NCI-H524 (cell line): ENCODE measurements around the gene DPEP2.
"Not testable (repeated sequence)": the region's sequence is repeated elsewhere in the genome, so short reads cannot be mapped to it uniquely, and the experiment has no call there.

Experiments used
- DNase-seq, 2 experiments: peaks; one replicate each; lab custom pipeline; 2025; lab: John Stamatoyannopoulos, UW

DPEP2 gene

DNA sequence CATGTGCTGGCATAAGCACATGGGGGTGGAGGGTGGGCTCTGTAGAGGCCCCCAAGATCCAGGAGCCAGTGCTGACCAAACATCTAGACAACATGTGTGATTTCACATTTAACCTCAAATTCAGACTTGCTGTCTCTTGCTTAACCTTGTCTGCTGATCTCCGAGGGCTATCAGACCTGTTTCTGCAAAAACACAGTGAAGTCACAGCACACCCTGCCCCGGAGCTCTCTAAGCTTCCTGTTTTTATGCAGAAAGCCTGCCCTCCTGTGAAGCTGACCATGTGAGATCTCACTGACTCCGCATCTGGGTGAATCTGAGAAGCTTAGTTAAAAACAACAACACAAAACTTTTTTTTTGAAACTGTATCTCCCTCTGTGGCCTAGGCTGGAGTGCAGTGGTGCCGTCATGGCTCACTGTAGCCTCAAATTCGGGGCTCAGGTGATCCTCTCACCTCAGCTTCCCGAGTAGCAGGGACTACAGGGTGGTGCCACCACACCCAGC lies 6.6 kb upstream of the DPEP2 start:
- no peak for DNase-seq

DNA sequence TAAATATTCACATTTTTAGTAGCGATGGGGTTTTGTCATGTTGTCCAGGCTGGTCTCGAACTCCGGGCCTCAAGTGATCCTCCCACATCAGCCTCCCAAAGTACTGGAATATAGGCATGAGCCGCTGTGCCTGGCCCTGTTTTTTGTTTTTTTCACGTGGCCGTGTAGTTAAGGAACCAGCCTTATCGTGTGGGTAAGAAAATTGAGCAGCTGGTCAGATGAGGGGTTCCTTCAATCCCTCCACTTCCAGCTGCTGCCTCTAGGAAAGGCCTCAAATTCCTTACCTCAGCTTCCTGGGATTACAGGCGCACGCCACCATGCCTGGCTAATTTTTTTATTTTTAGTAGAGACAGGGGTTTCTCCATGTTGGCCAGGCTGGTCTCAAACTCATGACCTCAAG lies 5.9 kb upstream of the DPEP2 start:
- no peak for DNase-seq

DNA sequence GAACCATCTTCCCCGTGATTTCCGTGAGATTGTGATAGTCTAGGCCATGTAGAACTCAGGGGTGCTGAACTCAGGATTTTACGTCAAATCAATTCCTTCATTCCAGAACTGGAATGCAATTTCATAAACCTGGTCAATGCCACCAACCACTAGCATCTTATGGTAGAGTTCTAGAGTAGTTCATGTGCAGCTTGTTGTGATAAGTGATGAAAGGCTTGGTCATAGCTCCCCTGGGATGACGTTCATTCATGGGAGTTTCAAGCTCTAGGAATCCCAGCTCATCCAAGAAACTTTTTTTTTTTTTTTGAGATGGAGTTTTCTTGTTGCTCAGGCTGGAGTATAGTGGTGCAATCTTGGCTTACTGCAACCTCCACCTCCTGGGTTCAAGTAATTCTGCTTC lies 3.7 kb upstream of the DPEP2 start:
- DNase-seq: no peak

DNA sequence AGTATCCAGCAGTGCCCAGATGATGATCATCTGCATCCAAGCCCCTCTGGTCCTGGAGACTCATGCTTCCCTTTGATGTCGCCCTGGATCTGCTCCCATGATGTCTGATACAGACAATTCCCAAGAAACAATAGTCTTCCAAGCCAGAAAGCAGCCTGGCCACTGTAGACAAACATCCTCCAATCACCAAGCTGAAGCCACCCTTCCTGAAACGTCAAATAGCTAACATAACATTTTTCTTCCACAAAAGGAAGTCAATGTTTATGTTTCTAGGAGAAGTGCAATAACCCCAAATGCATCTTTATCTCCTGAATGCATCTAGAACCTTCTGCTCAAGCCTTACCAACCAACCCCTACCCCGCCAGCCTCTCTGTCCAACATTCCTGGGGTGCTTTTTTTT lies 1.2 kb upstream of the DPEP2 start:
- DNase-seq: no peak

DNA sequence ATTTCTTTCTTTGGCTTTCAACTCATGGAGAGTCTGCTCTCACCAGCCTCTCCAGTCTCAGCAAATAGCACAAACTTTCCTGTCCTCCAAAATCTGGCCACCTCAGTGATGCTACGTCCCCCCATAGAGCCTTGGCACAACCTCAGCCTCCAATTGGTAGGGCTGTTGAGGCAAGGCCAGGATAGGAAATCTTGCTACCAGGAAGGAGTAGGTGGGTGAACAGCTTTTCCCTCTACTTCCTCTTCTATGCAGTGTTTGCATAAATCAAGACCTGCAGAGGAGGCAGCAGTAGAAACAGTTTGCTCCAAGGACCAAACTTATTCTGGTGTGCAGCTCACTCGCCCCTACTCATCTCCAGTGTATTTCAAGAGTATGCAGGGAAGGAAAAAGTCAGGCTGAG lies 701 bp upstream of the DPEP2 start:
- no peak for DNase-seq

DNA sequence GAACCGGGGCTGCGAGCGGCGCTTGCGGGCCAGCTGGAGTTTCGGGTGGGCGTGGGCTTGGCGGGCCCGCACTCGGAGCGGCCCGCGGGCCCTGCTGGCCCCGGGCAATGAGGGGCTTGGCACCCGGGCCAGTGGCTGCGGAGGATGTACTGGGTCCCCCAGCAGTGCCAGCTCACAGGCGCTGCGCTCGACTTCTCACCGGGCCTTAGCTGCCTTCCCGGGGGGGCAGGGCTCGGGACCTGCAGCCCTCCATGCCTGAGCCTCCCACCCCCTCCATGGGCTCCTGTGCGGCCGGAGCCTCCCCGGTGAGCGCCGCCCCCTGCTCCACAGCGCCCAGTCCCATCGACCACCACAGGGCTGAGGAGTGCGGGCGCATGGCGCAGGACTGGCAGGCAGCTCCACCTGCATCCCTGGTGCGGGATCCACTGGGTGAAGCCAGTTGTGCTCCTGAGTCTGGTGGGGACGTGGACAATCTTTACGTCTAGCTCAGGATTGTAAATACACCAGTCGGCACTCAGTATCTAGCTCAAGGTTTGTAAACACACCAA lies 979 bp downstream of the DPEP2 start:
- DNase-seq: not testable (repeated sequence)

DNA sequence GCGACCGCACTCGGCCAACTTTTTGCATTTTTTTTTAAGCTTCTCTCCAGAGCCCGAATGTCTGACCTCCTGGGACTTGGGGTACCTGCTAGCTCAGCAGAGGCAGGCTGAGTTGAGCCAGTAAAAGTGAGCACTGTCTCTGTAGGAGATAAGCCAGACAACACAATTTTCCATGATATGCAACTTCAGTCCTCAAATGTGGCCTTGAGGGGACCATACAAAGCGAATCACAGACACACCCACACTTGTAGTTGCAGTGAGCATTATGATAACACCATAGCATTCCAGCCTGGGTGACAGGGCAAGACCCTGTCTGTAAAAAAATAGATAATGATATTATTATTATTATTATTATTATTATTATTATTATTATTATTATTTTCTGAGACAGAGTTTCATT lies 2.6 kb downstream of the DPEP2 start:
- DNase-seq: no peak

DNA sequence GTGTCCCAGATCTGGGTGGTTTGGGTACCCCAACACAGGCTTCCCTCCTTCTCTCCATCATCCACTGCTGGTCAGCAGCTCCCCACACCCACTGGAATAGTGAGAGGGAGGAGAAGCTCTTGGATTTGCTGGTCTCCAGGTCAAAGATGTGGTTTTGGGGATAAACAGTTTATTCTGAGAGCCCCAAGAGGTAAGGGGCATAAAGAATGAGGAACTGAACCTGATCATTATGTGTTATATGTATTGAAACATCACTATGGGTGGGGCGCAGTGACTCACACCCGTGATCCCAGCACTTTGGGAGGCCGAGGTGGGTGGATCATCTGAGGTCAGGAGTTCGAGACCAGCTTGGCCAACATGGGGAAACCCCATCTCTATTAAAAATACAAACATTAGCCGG lies 3.9 kb downstream of the DPEP2 start:
- DNase-seq: no peak

DNA sequence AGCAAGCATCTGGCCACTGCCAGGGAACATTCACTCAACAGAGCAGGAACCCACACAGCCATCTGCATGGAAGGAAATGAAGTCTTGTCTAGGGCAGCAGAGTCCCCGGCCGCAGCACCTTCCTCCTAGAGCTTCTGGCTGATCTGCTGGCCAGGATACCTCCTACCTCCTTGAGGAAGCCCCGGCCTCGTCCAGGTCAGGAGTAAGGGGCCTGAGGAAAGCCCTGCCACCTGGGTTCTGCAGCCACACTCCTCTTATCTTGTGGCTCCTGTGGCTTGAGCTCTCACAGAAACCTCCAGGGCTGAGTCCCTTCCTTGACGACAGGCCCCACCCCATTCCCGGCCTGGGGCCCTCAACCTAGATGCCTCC lies 5.3 kb downstream of the DPEP2 start:
- not testable (repeated sequence) for DNase-seq

DNA sequence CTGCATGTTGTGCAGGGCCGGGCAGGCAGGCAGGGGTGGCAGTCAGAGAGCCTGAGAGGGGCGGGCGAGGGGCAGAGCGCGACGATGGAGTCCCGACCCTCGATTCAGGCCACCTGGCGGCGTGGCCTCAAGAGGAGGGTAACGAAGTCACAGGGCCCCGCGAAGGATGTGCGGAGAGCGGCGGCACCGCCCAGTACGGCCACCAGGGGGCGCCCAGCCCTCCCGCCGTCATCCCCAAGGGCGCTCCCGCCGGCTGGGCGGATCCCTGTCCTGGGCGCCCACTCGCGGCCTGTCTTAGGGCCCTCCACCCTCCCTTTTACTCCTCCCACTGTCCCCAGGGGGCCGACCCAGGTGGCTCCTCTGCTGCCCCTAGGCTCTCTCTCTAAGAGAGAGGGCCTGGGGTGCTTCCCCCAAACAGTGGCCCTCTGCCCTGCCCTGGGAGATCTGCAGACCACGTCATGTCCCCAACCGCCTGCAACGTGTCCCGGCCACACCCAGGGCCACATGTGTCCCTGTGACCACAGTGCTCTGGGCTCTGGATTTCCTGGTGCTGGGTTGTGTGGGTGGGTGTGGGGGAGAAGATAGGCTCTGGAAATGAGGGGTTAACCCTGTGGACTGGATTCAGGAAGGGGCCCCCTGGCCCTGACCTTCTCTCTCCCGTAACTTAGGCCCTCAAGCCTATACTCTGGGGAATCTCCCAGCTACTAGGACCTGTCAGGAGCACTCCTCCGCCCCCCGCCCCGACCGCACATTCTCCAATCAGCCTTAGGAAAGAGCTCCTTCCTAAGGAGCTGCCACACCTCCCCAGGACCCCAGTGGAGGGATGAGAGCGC lies 5.9 kb downstream of the DPEP2 start:
- peak; percentile 34 to 74 for DNase-seq

DNA sequence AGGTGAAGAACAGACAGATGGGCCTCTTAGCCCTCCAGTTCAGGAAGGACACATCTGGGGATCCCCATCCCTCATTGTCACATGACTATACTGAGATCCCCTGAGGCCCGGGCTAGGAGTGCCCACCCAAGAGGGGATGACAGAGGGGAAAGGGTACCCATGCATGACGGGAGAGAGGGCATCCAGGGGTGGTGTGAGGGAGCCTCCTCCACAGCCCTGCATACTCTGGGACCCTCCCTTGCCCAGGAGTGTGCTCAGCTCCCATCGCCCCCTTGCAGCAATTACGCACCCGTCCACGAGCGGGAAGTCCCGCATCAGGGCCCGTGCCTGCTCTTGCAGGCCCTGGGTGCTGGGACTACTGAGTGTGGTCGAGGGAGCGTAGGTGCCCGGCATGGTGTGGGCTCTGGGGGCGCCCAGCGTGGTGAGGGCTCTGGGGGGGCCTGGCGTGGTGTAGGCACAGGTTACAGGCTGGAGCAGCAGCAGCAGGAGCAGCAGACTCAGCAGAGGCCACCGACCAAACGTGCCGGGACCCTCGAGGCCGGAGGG lies 6.5 kb downstream of the DPEP2 start:
- DNase-seq: no peak

DNA sequence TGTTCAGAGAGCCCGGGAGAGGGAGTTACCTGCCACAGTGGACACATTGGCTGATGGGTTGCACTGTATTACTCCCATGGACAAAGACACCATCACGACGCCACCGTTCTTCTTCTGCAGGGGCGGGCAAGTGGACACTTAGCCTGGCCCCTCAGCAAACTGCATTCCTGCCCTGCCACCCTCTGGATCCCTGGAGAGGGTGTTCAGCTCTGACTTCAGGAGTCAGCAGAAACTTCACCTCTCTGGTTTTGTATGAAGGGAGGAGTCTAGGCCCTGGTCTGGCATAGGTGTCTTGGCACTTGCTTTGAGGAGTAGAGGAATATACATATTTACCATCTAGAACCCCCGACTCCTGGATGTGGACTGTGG lies 9.3 kb downstream of the DPEP2 start:
- no peak for DNase-seq

DNA sequence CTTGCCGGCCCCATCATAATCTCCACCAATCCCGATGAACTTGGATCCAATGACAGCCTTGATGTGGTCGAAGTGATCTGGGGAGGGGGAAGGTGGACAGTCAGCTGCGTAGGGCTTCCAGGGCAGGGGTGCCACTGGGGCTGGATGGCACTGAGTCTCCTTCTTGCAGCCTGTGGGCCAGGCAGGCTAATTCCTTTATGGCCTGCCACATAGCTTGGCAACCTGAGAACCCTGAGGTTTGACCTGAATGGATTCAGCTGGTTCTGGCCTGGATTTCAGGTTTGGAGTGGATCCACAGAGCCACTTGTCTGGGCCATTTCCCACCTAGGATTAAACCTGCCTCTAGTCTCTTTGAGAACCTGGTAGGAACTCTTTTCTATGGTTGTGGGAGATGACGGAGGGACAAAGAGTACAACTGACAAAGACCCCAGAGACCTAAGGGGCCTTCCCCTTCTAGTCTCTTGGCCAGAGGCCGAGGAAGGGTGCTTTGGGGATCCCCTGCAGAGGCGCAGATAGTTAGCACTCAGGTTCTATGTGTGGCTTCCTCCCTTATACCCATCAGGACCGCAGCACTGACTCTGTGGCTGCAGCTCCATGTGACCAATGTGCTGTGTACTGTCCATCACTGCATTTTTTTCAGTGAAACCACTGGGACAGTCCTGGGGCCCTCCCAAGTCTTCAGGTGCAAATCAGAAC lies 9.8 kb downstream of the DPEP2 start:
- DNase-seq: no peak

DNA sequence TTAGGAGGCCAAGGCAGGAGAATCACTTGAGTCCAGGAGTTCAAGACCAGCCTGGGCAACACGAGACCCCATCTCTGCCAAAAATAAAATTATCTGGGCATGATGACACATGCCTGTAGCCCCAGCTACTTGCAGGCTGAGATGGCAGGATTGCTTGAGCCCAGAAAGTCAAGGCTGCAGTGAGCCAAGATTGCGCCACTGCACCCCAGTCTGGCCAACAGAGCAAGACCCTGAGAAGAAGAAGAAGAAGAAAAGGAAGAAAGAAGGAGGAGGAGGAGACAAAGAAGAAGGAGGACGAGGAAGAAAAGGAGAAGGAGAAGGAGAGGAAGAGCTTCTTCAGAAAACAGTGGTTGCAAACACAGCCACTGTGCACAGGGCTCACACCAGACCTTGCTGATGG lies 10.6 kb downstream of the DPEP2 start:
- DNase-seq: no peak

DNA sequence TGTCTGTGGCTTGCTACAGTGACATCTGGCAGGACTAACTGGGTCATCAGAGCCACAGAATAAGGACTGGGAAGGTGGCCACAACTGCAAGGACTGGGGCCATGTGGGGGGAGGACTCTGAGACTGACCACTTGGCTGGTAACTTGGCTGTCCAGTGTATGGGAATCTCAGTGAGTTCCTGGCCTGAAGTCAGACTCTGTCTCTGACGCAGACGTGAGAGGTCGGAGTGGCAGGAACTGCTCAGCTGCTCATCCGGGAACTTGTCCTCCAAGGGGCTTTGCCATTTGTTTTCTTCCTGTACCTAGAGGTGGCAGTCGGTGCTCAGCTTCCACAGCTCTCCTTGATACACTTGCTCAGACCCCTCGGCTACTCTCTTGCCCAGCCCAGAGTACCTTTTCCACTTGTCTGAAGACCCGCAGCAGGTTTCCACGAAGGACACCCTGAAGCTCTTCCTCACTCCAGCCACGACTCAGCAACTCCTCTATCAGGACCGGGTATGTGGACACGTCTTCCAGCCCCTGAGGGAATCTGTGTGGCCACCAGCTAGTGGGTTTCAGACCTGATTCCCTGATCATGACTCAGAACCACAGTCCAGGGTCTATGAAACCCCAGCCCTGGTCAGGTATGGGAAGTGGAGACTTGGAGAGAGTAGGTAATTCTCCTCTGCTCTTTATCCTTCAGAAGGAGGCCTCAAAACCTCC lies 11.7 kb downstream of the DPEP2 start:
- no peak for DNase-seq

DNA sequence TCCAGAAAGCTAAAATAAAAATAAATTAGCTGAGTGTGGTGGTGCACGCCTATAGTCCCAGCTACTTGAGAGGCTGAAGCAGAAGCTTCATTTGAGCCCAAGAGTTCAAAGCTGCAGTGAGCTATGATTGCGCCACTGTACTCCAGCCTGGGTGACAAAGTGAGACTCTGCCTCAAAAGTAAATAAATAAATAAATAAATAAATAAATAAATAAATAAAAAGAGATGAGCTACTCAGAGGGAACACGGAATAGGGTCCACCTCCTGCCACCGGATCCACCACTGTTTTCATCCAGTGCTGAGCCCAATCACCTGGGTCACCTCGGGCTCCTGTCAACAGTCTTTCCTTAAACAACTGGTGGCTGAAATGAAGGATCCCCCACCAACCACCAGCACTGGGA lies 12.3 kb downstream of the DPEP2 start:
- no peak for DNase-seq

DNA sequence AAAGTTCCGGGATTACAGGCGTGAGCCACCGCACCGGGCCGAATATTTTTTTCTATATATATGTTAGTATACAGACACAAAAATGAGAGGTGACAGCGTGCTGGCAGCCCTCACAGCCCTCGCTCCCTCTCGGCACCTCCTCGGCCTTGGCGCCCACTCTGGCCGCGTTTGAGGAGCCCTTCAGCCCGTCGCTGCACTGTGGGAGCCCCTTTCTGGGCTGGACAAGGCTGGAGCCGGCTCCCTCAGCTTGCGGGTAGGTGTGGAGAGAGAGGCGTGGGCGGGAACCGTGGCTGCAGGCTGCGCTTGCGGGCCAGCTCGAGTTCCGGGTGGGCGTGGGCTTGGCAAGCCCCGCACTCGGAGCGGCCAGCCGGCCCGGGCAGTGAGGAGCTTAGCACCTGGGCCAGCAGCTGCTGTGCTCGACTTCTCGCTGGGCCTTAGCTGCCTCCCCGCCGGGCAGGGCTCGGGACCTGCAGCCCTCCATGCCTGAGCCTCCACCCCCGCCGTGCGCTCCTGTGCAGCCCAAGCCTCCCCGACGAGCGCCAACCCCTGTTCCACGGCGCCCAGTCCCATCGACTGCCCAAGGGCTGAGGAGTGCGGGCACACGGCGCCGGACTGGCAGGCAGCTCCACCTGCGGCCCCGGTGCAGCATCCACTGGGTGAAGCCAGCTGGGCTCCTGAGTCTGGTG lies 17.1 kb downstream of the DPEP2 start:
- no peak for DNase-seq

DNA sequence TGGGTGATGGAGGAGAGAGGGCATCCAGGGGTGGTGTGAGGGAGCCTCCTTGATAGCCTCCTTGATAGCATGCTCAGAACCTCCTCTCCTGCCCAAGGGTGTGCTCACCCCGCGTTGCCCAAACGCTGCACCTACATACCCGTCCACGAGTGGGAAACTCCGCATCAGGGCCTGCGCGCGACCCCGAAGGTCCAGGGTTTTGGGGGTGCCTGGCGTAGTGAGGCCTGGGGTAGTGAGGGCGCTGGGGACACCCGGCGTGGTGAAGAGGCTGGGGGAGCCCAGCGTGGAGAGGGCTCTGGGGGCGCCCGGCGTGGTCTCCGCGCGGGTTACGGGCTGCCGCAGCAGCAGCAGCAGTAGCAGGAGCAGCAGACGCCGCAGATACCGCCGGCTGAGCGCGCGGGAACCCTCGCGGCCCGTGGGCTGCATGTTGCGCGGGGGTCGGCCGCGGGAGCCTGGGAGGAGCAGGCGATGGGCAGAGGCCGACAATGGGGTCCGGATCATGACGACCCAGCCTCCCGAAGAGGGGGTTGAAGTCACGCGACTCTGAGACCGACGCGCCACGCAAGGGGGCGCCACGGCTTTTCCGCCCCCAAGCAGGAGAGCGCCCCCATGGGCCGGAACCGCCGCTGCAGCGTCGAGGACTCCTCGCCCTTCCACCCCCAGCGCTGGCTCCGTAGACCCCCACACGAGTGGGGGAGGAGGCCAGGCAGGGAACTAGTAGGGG lies 19.2 kb downstream of the DPEP2 start, which contains the start of gene DPEP3:
Gene DPEP3, minus strand, starts transcription at position 545 of the 724 bp plus-strand sequence. Its CDS starts 119 bp downstream, at position 426.
- no peak for DNase-seq

DNA sequence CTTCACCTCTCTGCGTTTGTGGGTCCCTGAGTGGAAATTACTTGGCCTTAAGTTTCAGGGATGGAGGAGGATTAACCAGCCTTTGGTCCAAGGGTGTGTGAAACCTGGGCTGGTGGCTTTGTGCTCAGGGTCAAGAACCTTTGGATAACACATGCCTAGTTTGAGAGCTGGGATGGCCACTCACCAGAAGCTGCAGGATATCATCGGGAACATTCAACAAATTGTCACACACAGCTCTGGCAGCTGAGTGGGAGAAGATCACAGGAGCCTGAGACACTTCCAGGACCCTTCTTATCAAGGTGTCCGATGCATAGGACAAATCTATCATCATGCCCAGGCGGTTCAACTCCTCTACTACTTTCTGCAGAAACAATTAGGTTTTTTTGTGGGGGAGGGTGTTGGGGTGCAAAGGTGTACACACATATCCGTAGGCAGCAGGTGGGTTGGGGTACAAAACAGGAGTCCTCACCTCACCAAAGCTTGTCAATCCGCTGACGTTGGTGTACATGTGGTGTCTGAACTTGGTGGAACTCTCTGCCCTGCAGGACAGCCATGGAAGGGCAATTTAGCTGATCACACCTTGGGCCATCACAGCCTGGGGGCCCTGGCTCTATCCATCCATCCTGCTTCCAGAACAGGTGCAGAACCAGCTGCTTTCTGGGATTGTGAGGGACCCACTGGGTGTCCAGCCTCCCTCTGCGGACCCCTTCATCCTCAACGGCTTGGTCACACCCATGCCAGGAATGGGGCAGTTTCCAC lies 21.6 kb downstream of the DPEP2 start:
- no peak for DNase-seq

DNA sequence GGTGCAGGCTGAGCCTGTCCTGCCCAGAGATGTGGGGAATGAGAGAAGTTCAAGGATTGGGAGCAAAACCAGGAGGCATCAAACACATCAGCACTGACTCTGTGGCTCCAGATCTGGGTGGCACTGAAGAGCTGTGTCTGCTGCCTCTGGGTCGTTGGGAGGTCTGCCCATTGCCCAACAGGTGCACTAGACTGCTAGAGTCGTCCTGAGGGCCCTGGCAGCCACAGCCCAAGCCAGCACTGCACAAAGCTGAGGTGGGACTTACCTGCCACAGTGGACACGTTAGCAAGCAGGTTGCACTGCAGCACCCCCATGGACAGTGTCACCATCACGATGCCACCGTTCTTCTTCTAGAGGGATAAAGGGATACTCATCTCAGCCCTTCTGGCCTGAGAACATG lies 22.3 kb downstream of the DPEP2 start:
- no peak for DNase-seq
